ENCODE measurements around the gene OR5A1.
"Not testable (repeated sequence)": the region's sequence is repeated elsewhere in the genome, so short reads cannot be mapped to it uniquely, and the experiment has no call there.

The OR5A1 gene

DNA sequence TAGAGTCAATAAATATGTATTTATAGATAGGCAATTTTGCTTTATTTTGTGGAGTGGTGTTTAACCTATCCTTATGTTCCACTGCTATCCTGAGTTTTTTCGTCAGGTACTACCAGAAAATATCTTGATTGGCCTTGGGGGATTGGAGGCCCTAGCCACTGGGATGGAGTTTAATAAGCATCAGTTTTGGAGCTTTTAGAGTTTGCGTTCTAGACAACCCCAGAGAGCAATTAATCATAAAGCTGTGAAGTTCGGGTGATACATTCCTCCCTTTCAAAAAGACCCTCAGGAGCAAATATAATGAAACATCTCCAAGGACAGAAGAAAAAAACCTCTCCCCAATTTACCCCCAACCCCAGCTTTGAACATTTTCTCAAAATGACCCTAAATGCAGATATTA, at the start of gene OR5A1:
Gene OR5A1 (plus strand): TSS at position 301 of the 400 bp plus-strand sequence. CDS start 6,700 bp downstream, outside the sequence.
- no peak for DNase-seq

DNA sequence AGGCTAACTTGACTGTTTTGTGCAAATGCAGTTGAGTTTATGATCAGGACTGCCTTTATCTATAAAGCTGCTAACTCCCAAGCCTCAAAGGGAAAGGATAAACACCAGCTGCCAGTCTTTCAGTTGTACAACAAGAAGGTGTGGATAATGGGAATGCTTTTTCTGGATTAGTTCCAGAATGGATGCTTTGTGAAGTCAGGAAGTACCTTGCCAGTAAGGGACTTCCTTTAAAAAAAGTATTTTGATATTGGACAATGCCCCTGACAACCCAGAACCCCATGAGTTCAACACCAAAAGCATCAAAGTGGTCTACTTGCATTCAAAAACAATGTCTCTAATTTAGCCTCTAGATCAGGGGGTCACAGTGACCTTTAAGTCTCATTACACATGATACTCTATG, 42.1 kb upstream of the OR5A1 start:
- no peak for DNase-seq

DNA sequence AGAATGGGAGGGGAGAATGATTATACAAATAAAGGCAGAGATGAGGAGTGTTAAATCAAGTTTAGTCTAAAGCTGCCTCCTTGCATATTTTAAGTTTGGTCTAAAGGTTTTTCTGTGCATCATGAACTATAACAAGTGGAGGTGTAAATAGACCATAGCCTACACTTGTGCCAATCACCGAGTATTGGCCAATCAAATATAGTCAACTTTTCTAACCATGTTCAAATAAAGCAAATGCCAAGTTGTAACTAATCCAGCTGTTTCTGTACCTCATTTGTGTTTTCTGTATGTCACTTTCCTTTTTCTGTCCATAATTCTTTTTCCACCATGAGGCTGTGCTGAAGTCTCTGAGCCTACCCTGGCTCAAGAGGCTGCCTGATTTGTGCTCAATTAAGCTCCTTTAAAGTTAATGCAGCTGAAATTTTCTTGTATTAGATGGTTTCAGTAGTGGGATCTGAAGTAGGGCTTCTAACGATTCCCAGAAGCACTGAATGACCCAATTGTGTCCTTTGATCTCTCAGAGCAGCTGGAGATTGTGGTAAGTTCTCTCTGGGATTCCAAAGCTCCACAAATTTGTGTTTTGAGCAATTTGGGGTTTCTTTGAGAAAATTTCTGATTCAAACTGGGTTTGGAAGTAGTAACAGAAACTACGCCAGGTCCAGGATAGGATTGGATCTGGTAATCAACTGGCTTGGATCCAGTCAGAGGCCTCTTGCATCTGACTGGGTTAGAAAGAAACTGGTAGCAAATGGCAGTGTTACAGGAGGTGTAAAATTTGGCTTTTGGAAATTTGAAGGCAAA, 35.6 kb upstream of the OR5A1 start:
- DNase-seq = no peak

DNA sequence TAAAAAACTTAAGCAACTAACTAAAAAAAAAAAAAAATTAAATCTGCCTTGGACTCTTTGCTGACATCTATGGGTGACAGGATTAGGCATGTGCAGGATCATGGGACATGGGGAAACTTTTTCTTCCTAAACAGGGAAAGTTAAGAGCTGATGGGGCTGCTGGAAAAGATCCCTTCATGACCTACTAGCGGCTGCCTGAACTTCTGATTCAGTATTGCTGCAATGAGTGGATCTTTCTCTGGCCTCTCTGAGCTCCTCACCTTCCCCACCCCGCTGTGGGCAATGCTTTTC, 35.1 kb upstream of the OR5A1 start:
- DNase-seq = no peak

DNA sequence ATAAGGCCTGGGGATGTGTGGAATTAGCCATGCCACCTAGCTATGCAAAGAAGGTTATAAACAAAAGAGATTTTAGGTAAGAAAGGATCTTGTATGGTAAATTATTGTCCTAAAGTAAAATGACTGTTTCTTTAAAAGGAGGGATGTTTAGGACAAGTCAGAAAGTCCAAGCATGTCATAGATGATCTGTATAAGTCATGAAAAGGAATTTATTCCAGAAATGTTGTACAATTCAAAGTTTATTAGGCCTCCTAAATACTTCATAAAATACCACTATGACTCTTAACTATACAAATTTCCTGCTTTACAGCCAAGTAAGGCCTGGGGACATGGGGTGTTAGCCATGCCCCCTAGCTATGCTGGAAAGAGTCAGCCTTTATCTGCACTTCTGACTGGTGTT, 32.7 kb upstream of the OR5A1 start:
- no peak for DNase-seq

DNA sequence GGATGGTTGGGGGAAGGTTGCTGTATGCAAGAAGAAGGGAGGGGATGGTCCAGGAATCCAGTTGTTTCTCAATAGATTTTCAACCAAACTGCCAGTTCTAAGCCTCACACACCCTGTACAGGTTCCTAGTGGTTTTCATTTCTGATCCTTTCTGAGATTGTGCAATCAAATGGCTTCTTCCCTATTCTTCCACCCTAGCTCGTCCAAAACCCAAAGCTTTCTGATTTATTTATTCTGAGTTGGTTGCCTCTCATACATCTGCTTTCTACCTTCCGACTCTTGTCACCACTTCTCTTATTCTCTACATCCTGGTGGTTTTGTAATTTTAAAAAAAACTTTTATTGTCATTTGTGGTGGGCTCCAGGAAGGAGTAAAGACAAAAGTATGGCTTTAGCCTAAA, 22.6 kb upstream of the OR5A1 start:
- DNase-seq = no peak

DNA sequence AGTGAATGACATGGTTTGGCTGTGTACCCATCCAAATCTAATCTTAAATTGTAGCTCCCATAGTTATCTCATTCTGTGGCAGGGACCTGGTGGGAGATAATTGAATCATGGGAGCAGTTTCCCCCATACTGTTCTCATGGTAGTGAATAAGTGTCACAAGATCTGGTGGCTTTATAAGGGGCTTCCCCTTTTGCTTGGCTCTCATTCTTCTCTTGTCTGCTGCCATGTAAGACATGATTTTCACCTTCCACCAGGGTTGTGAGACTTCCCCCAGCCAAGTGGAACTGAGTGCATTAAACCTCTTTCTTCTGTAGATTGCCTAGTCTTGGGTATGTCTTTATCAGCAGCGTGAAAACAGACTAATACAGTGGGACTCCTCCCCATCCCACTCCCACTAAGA, 21.2 kb upstream of the OR5A1 start:
- DNase-seq = no peak

DNA sequence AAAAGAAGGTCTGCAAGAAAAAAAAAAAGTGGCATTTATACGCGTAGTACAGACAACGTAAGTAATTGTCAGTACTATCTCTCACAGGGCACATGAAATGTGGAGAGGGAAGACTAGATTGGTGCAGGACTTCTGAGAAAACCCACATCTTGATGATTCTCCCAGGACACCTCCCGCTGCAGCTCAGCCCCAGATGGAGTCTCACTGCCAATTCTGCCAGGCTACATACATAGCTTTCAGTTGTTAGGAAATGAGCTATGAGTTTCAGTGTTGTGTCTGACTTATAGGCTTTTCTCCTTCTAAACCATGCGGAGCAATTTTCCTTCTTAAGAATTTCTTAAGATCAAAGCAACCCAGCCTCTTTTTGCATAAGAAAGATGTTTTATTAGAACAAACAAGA, 19.7 kb upstream of the OR5A1 start:
- no peak for DNase-seq

DNA sequence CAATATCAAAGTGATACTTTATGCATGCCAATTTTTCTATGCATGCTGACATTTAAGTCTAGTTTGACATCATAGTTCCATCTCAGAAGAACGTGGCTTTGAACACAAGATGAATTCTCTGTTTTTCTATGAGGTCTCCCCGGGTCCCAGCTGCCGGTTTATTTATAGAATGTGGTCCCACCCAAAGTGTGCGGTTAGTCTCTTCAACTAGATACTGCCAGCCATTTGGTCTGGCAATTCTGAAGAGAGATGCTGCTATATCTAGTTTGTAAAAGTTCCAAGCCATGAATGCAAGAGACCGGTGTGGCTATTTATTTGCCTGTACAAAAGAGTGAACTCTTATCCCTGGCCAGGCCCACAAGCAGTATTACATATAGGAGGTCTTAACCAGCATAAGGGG, 19.2 kb upstream of the OR5A1 start:
- DNase-seq = no peak

DNA sequence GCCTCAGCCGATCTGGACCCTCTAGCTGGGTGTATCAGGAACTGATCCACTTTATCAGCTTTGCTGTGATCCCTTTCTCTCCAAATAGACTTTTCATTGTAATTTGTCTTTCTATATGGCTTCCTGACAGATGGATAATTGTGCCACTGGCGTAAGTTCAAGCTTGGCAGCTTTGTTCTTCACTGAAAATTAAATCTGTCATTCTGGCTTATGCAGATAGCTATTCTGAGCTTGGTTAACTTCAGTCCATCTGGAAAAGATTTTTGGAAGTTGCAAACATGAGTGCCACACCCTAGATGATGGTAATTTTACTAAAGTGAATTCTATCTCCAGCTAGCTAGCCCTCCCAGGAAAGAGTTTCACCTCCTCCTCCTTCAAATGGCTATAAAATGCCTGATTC, 18.1 kb upstream of the OR5A1 start:
- no peak for DNase-seq

DNA sequence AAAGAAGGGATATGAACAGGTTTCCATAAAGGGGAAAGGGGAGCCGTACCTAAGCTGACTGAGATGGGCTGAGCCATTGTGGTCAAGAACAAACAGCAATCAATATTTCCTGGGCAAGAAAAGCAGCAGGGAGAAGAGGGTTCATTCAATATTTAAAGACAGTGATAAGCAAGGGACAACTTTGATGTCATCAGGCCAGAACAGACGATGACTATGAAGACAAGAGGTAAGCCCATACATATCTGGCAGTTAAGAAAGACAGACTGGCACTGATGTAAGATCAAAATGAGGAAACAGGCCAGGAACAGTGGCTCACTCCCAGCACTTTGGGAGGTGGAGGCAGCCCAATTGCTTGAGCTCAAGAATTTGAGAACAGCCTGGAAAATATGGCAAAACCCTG, 12.4 kb upstream of the OR5A1 start:
- DNase-seq = no peak

DNA sequence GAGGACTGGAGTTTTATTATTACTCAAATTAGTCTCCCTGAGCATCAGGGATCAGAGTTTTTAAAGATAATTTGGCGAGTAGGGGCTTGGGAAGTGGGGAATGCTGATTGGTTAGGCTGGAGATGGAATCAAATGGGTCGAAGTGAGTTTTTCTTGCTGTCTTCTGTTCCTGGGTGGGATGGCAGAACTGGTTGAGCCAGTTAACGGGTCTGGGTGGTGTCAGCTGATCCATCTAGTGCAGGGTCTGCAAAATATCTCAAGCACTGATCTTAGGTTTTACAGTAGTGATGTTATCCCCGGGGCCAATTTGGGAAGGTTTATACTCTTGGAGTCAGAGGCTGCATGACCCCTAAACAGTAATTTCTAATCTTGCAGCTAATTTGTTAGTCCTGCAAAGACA, 11.1 kb upstream of the OR5A1 start:
- no peak for DNase-seq

DNA sequence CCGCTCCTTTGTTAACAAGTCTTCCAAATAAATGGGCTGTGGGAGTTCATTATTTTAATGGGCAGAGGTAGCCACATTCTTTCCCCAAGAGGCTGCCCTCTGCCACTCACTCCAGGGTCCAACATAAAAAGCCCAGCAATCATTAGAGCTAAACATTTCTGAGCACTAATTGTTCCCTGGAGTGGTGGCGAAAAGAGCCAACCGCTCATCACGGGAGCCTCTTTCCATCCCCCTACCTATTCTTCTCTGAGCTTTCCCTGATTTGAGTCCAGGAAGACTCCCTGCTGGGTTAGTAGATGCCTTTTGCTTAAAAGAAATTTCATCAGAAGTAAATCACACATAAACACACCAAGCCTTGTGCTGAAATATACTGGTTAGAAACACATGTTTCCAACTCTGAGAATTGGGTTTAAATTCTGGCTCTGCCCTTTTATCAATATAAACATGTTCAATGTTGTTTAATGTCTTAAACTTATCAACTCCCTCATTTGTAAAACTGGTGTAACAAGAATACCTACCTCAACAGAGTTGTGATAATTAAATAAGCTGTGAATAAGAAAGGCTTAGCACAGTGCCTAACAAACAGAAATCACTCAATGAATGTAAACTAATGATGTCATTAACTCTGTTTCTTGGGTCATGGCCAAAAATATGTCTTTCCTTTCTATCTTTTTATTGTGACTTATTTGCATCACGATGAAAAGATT, 9.8 kb upstream of the OR5A1 start, which contains the start of gene OR5A2:
Gene OR5A2 (minus strand): TSS at position 53 of the 707 bp plus-strand sequence. CDS start 3,460 bp downstream, outside the sequence.
- DNase-seq = no peak

DNA sequence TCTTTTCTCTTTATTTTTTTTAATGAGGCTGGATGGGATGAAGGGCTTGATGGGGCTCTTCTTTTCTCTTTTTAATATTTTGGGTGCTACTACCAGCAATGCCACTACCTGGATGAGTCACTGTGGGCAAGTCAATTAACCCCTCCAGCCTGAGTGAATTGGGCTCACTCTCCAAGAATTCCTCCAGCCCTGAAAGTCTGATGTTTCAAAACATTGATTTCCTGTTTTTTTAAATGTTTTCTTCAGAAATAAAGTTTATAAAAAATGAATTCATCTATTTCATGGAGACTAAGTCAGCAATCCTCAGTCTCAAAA, 9.2 kb upstream of the OR5A1 start:
- no peak for DNase-seq

DNA sequence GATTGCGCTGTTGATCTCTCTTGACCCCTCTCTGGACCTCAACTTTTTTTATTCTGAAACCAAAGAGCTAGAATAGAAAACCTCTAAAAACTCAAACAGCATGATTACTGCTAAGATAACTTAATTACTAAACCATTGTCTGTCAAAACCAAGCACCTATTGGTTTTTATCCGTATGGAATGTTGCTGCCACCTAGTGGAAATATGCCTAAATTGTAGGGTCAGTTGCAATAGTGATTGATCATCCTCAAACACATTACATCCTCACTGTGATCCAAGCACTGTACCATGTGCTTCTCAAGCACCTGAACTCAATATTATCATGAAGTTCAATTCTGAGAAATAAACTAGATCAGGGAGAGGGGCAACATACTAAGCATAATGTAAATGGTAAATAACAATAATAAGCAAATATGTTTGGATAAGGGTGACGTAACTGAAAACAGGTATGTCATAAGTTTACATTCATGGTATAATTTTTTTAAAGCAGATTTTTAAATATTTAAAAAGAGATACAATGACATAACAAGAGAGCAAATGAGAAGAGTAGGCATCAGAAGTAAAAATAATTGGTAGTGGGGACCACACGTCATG, 6.2 kb upstream of the OR5A1 start:
- no peak for DNase-seq

DNA sequence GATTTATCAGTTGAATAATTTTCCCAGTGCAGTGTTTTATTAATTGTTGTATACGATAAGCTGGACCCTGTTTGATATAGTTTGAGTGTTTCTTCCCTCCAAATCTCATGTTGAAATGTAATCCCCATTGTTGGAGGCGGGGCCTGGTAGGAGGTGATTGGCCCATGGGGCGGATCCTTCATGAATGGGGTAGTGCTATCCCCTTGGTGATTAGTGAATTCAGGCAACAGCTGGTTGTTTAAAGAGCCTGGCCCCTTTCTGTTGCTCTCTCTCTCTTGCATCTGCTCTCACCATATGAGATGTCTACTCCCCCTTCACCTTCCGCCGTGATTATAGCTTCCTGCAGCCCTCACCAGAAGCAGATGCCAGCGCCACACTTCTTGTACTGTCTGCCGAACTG, 1.5 kb downstream of the OR5A1 start:
- DNase-seq = no peak

DNA sequence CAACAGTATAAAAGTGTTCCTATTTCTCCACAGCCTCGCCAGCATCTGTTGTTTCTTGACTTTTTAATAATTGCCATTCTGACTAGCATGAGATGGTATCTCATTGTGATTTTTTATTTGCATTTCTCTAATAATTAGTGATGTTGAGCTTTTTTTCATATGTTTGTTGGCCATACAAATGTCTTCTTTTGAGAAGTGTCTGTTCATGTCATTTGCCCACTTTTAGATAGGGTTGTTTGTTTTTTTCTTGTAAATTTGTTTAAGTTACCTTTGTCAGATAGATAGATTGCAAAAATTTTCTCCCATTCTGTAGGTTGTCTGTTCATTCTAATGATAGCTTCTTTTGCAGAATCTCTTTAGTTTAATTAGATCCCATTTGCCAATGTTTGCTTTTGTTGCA, 9.4 kb downstream of the OR5A1 start:
- DNase-seq = not testable (repeated sequence)

DNA sequence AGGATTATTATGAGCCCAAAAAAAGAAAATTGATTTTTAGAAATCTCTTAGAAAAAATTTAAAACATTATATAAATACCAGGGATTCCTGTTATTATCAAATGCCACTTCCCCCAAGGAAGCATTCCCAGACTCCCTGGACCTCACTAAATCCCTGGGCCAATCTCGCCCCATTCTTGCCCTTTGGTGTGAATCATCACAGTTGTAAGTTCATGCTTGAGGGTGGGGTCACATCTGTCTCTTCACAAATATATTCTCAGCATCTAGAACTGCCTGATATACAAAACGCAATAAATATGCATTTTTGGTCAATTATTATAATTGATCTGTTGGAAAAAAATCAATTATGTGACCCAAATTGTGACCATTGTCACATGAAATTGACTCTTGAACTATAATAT, 12.2 kb downstream of the OR5A1 start:
- DNase-seq = no peak

DNA sequence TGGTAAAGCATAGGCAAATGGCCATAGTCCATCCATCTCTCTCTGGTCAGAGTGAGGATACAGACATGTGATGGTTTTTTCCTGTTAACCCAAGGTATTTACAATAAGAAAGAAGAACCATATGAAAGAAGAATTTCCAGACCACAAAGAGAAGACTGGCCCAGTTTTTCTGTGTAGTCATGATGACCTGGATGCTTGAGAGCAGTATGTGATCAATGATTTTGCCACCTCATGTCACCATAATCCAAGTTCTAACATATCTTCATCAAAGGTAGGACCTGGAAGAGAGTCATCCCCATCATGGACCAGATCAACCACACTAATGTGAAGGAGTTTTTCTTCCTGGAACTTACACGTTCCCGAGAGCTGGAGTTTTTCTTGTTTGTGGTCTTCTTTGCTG, 20.4 kb downstream of the OR5A1 start, which contains the start of gene OR4D6:
Gene OR4D6 (plus strand): TSS at position 301 of the 400 bp plus-strand sequence. CDS start 0 bp downstream, at position 301.
- no peak for DNase-seq

DNA sequence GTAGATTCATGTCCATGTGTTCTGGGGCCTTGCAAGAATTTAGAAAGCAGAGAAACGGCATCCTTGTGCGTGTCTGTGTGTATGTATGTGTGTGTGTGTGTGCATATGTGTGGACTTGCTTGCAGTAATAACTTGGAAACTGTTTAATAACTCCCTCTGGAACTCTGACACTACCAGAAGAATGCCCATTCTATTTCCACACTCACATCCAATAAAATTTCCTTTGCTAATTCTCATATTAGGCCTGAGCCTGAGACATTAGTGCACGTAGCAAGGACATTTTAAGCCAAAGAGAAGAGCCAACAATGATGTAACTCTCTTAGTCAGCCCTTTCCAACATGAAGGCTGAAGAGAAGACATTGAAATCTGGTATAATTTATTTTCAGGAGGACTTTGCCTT, 23.6 kb downstream of the OR5A1 start:
- no peak for DNase-seq

DNA sequence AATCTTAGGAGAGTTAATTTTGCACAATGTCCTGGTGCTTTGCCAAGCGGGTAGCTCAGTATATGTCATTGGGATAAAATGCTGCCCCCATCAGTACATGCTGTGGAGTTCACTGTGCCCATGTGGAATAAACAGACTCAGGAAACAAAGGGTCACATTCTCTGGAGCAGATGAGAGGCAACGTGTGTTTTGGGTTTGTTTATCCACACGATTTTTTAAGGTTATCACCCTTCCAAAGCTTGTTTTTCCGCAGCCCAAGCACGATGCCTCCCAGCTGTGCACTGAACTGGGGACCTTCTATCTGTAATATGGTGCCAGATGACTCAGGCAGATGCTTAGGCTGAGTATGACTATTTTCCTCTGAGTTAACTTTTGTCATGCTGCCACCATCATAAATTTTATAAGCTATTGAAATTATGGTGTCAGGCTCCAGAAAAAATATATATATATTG, 26.9 kb downstream of the OR5A1 start:
- no peak for DNase-seq

DNA sequence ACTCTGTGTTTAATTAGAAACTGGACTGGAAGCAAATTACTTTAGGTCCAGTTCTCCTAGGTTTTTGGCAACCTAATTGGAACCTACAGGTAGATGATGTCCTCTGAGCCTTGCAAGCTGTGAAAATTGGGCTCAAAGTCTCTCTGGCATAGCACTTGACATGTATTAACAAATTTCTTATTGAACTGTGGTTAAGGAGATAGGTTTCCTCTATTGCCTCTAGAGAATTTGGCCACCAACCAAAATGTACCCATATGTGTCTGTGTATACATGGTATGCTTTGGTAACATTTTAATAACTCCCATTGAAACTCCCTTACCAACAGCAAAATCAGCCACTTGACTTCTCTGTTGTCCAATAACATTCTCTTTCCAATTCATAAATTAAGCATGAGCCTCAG, 36.7 kb downstream of the OR5A1 start, which contains the start of gene OR4D10:
Gene OR4D10 (plus strand): TSS at position 301 of the 400 bp plus-strand sequence. CDS start 4,115 bp downstream, outside the sequence.
- DNase-seq = no peak

DNA sequence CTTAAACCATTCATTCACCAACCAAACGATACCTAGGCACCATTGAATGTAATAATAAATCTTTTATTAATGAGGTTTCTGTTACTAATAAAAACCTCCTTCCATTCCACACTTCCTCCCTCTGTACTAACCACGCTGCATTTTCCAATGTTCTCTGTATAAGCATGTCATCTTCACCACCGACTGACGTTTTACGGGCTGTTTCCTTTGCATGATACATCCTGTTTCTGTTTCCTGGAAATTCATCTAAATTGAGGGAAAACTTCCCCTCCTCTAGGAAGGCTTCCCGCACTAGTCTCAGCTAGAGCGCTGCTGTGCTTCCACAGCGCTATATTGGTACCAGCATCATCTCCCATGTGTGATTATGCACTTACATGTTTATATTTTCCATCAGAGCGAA, 38.9 kb downstream of the OR5A1 start:
- no peak for DNase-seq

DNA sequence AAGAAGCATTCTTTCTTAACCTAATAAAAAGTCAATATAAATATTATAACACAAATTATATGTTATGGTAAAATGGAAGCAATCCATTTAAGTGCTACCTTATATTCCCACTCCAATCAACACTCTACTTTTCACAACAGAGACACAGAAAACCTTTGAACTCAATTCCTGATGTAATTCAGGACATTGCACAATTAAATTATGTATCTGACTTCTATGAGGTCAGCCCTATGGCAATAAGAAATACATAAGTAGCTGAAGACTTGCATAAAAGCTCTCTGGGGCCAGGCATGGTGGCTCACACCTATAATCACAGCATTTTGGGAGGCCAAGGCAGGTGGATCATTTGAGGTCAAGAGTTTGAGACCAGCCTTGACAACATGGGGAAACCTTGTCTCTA, 43.6 kb downstream of the OR5A1 start:
- DNase-seq = no peak

Data from CD4-positive, alpha-beta T cell treated with Interleukin-15 for 1 hour (primary cell).